Testis (tissue), 3 donors: ENCODE measurements around the gene URGCP. TPM values are rescaled to one million over a fixed set of nuclear protein-coding genes. Genes with fewer than 3 reads are reported as not detected.

Experiments used
- DNase-seq: peaks from one replicate; pipeline ENCODE4 v3.0.0-alpha.2; 2019
- H3K27ac ChIP-seq, 2 donors: fragments of 200-600 bp; sonication (generic); one replicate each; pipeline ENCODE4 v1.5.1; 2019
- H3K27me3 ChIP-seq: fragments of 200-600 bp; sonication (generic); one replicate; pipeline ENCODE4 v1.5.1; 2019
- H3K36me3 ChIP-seq: fragments of 200-600 bp; sonication (generic); one replicate; pipeline ENCODE4 v1.5.1; 2017; ENCODE audit warnings: low read depth; ENCODE audit errors: missing control alignments
- H3K4me1 ChIP-seq: fragments of 200-600 bp; sonication (generic); one replicate; pipeline ENCODE4 v1.5.1; 2019
- H3K4me3 ChIP-seq, 2 donors: fragments of 200-600 bp; sonication (generic); one replicate each; pipeline ENCODE4 v1.5.1; 2017 to 2019
- H3K9me3 ChIP-seq: fragments of 200-600 bp; sonication (generic); one replicate; pipeline ENCODE4 v1.5.1; 2017
- POLR2A ChIP-seq: fragments of 450-650 bp; IDR thresholded peaks from one replicate; pipeline ENCODE4 v1.6.1; 2017; ENCODE audit warnings: antibody characterized with exemption, mild to moderate bottlenecking, moderate library complexity
- WGBS, 2 donors: methylation state at CpG; one replicate each; pipeline ENCODE4 v1.1.5; 2018; 5-methylcytosine and 5-hydroxymethylcytosine counted together
- intact Hi-C: fragments of 100-400 bp; cut with DNase I; formaldehyde crosslinking; loops from one replicate; pipeline ENCODE4 v1.15.1; 2023; ENCODE audit warnings: low total_unique reads
- polyA plus RNA-seq: library from polyadenylated mRNA; stranded (reverse); fragments of 350-450 nt; fragmentation: Illumina TruSeq; extraction: RNeasy Lipid Tissue Mini Kit (QIAGEN cat#74804); gene quantifications from one replicate; pipeline ENCODE4 v1.2.3, GENCODE V29; 2014; ENCODE audit warnings: low read depth, low replicate concordance; ENCODE audit not compliant: insufficient read depth
- total RNA-seq, 2 donors: library from RNA; depleted of rRNA; stranded (reverse); fragments of >200 nt; gene quantifications; one replicate each; pipeline ENCODE4 v1.2.3, GENCODE V29; 2016
- TF ChIP-seq, protein P1 (sequence below), 3 experiments: fragments of 450-650 bp in 2 of 3; fragments of 200-600 bp in 1 of 3; sonication (generic) in 1 of 3; IDR thresholded peaks; one replicate each; pipeline ENCODE4 v1.5.1; 2016 to 2019; ENCODE audit warnings: antibody characterized with exemption in 3 of 3, mild to moderate bottlenecking in 2 of 3, moderate library complexity in 1 of 3

URGCP gene
- total and polyA plus RNA-seq, 3 donors from 2014 or later: 20.1 to 33.0 (median 24.9) TPM

GRCh38 chr7:43922726-43923125 is 16.3 kb upstream of the URGCP start:
- no peak for DNase-seq
- H3K36me3 ChIP-seq: no peaks in the 10 kb centered on the region
- 92% methylated on average over 4 of the region's 4 CpGs for WGBS, 2 donors
- peaks cover 11% of the 10 kb centered on the region for H3K4me1 ChIP-seq
- H3K27me3 ChIP-seq: no peaks in the 10 kb centered on the region
- intact Hi-C loops: no loop called here
- TF ChIP-seq, protein P1, sequence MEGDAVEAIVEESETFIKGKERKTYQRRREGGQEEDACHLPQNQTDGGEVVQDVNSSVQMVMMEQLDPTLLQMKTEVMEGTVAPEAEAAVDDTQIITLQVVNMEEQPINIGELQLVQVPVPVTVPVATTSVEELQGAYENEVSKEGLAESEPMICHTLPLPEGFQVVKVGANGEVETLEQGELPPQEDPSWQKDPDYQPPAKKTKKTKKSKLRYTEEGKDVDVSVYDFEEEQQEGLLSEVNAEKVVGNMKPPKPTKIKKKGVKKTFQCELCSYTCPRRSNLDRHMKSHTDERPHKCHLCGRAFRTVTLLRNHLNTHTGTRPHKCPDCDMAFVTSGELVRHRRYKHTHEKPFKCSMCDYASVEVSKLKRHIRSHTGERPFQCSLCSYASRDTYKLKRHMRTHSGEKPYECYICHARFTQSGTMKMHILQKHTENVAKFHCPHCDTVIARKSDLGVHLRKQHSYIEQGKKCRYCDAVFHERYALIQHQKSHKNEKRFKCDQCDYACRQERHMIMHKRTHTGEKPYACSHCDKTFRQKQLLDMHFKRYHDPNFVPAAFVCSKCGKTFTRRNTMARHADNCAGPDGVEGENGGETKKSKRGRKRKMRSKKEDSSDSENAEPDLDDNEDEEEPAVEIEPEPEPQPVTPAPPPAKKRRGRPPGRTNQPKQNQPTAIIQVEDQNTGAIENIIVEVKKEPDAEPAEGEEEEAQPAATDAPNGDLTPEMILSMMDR (IDR thresholded peaks at IDR 0.05): no peak
- TF ChIP-seq POLR2A: no peak
- no peak overlapping the region for H3K4me3 ChIP-seq
- H3K9me3 ChIP-seq: no peaks in the 10 kb centered on the region
- no peak overlapping the region for H3K27ac ChIP-seq

- no peak overlapping the region for H3K27ac ChIP-seq
- TF ChIP-seq, protein P1 (IDR thresholded peaks at IDR 0.05): no peak
- no peak for TF ChIP-seq POLR2A
- H3K9me3 ChIP-seq: no peaks in the 10 kb centered on the region
- DNase-seq: no peak
- H3K27me3 ChIP-seq: no peaks in the 10 kb centered on the region
- intact Hi-C loops: no loop called here
- H3K4me1 ChIP-seq: peaks cover 5% of the 10 kb centered on the region
- WGBS, 2 donors: 66 to 70% methylated on average over 2 of the region's 2 CpGs
- no peaks in the 10 kb centered on the region for H3K36me3 ChIP-seq
- no peak overlapping the region for H3K4me3 ChIP-seq
These were observed 15.0 kb upstream of the URGCP start for GRCh38 chr7:43921423-43921822.

DNA sequence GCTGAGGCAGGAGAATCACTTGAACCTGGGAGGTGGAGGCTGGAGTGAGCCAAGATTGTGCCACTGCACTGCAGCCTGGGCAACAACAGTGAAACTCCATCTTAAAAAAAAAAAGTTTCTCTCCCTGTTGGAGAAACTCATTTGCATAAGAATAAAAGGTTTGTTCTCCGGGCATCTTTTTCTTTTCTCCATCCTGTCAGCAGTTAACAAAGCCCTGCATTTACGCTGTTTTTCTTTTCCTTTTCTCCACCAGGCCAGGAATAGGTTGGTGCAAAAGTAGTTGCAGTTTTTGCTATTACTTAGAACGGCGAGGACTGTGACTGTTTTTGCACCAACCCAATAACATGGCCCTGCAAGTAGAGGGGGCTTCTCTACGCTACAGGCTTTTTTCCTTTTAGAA is 9.5 kb upstream of the URGCP start:
- TF ChIP-seq, protein P1 (IDR thresholded peaks at IDR 0.05): no peak
- no peak for TF ChIP-seq POLR2A
- no peak for DNase-seq
- no peaks in the 10 kb centered on the region for H3K4me1 ChIP-seq
- no peaks in the 10 kb centered on the region for H3K27me3 ChIP-seq
- H3K27ac ChIP-seq: no peak overlapping the region
- intact Hi-C loops: no loop called here
- no peak overlapping the region for H3K4me3 ChIP-seq
- no peaks in the 10 kb centered on the region for H3K9me3 ChIP-seq
- 91 to 94% methylated on average over 5 of the region's 5 CpGs for WGBS, 2 donors
- H3K36me3 ChIP-seq: no peaks in the 10 kb centered on the region

DNA sequence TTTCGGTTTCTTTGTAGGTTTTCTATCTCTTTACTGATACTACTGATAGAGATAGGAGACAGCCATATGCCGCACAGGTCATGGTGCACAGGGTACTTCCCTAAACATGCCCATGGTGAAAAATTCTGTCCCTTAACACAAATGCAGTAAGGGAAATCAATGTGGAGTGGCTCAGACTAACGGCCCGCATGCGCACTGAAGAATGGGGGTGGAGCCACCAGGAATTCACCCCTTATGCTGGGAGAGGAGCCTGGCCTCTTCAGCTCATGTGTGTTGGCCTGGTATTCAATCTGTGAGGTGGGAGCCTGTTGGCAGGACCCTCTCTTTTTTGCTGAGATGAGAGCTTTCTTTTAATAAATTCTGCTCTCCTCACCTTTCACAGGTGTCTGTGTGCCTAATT is 8.4 kb upstream of the URGCP start:
- Histone ChIP-seq H3K36me3 (no peaks in the 10 kb centered on the region), H3K9me3 (no peaks in the 10 kb centered on the region), H3K27ac (no peak overlapping the region), H3K4me1 (no peaks in the 10 kb centered on the region), H3K4me3 (no peak overlapping the region), H3K27me3 (no peaks in the 10 kb centered on the region)
- TF ChIP-seq, protein P1 (IDR thresholded peaks at IDR 0.05): no peak
- TF ChIP-seq POLR2A: no peak
- no peak for DNase-seq
- 83 to 90% methylated on average over 5 of the region's 5 CpGs for WGBS, 2 donors
- intact Hi-C loops: no loop called here

- 1% methylated on average over 12 to 29 of the region's 43 CpGs for WGBS, 2 donors
- TF ChIP-seq, protein P1 (IDR thresholded peaks at IDR 0.05): no peak
- TF ChIP-seq POLR2A: no peak
- DNase-seq: peak; percentile 57
- Histone ChIP-seq H3K27ac (peak overlapping the region; percentile 65 to 87), H3K9me3 (no peaks in the 10 kb centered on the region), H3K4me1 (peaks cover 18% of the 10 kb centered on the region), H3K36me3 (no peaks in the 10 kb centered on the region), H3K4me3 (peak overlapping the region; percentile 75 to 77), H3K27me3 (no peaks in the 10 kb centered on the region)
- intact Hi-C loops: no loop called here
These were observed 453 bp downstream of the URGCP start for GRCh38 chr7:43905956-43906330.
